GM21367 (cell line): Measurements from ENCODE around the gene HOXB9.

ENCODE experiments used
- ATAC-seq: cut with Tn5 transposase; IDR thresholded peaks from one replicate; pipeline ENCODE4 v1.9.1; 2021; ENCODE audit not compliant: unreplicated experiment

The HOXB9 gene

GRCh38 chr17:48611681-48612455 lies 14.3 kb downstream of the HOXB9 start:
- no peak for ATAC-seq

- ATAC-seq, result no peak
Measured at GRCh38 chr17:48611213-48611612, 14.9 kb downstream of the HOXB9 start.

- no peak for ATAC-seq
Measured at GRCh38 chr17:48610282-48611211, 15.6 kb downstream of the HOXB9 start, which contains the start of gene HOXB7. TSS of gene HOXB7 (minus strand) at chr17:48611017. CDS start at chr17:48610918, 99 bp downstream.

- no peak for ATAC-seq
Measured at GRCh38 chr17:48609759-48610281, 16.3 kb downstream of the HOXB9 start.

- no peak for ATAC-seq
Measured at GRCh38 chr17:48609033-48609432, 17.1 kb downstream of the HOXB9 start.

- no peak for ATAC-seq
Measured at GRCh38 chr17:48608494-48608834, 17.7 kb downstream of the HOXB9 start.

GRCh38 chr17:48606892-48607614 lies 19.1 kb downstream of the HOXB9 start:
- no peak for ATAC-seq

- no peak for ATAC-seq
Measured at GRCh38 chr17:48605991-48606891, 19.9 kb downstream of the HOXB9 start.

- ATAC-seq, result no peak
Measured at GRCh38 chr17:48605409-48605919, 20.7 kb downstream of the HOXB9 start.

- no peak for ATAC-seq
Measured at GRCh38 chr17:48604770-48605329, 21.3 kb downstream of the HOXB9 start, which contains the start of gene HOXB6. TSS of gene HOXB6 (minus strand) at chr17:48604986. CDS start at chr17:48598150, 6,836 bp downstream.

- ATAC-seq, result no peak
Measured at GRCh38 chr17:48603959-48604769, 22.0 kb downstream of the HOXB9 start.

GRCh38 chr17:48601539-48602425 lies 24.4 kb downstream of the HOXB9 start:
- no peak for ATAC-seq

GRCh38 chr17:48601207-48601538 lies 25.0 kb downstream of the HOXB9 start:
- ATAC-seq, result no peak

GRCh38 chr17:48600244-48601098 lies 25.7 kb downstream of the HOXB9 start:
- no peak for ATAC-seq

GRCh38 chr17:48599354-48599753 lies 26.8 kb downstream of the HOXB9 start:
- ATAC-seq, result no peak

GRCh38 chr17:48598736-48599135 lies 27.4 kb downstream of the HOXB9 start:
- no peak for ATAC-seq
